ENCODE measurements around the gene RPS6KA2. TPM values are rescaled to one million over a fixed set of nuclear protein-coding genes. Genes with fewer than 3 reads are reported as not detected.

RPS6KA2 gene
- 0.05 to 0.34 TPM (median 0.21 TPM) in 5 replicates for total RNA-seq (2022; extraction: Qiagen RNA extraction; ENCODE audit: low read depth)

GRCh38 chr6:166627033-166627874, at the start of gene RPS6KA2:
RPS6KA2 (minus strand) TSS chr6:166627251; CDS start chr6:166627019, 232 bp downstream.

GRCh38 chr6:166586424-166587156, 40.5 kb downstream of the RPS6KA2 start, which contains the start of gene RAMACL:
RAMACL (minus strand) TSS chr6:166586678; CDS start chr6:166586477, 201 bp downstream.

GRCh38 chr6:166382933-166383801, 243.9 kb downstream of the RPS6KA2 start, which contains the start of gene MPC1:
MPC1 (minus strand) TSS chr6:166382940; CDS start chr6:166382876, 64 bp downstream.

Other genes with a start within 250 kb of the RPS6KA2 start
- 3.5 to 5.4 TPM (median 4.2 TPM) in 5 replicates for gene MPC1, start 244.3 kb downstream of the RPS6KA2 start, total RNA-seq (2022; extraction: Qiagen RNA extraction; ENCODE audit: low read depth)
- gene RAMACL, start 40.6 kb downstream of the RPS6KA2 start, total RNA-seq (2022; extraction: Qiagen RNA extraction; ENCODE audit: low read depth), result 0.05 to 0.23 TPM (median 0.12 TPM) in 5 replicates